Measurements from ENCODE around the gene B4GALNT3.
A peak's percentile ranks its signal among the peaks of the same experiment; 100 is the strongest.

The B4GALNT3 gene

DNA sequence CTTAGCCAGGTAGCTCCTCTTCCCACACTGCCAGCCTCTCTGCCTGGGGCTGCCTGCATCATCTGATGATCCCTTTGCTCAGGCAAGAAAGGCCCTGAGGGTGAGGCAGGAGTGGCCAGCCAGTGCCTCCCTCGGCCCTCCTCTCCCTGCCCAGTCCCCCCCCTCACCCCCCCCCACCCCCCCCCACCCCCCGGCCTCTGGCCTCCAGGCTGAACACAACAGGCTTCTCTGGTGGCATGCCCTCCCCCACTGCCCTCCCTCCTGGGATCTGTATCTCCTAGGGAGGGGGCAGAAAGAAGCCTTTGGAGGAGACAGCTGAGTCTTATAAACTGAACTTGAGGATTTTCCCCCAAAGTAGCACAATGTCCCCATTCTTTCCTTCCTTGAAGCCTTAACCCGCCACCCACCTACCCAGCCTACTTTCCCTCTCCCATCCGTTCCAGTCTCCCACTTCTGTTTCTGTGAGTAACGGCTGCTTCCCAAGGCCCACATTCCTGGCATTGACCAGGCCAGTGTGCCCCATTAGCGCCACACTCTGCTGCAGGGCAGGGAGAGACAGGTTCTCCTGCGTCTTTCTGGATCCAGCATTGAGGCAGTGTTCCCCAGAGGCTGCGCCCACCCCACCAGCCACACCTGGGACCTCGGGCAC is 82.1 kb downstream of the B4GALNT3 start:
- no peak for DNase-seq

DNA sequence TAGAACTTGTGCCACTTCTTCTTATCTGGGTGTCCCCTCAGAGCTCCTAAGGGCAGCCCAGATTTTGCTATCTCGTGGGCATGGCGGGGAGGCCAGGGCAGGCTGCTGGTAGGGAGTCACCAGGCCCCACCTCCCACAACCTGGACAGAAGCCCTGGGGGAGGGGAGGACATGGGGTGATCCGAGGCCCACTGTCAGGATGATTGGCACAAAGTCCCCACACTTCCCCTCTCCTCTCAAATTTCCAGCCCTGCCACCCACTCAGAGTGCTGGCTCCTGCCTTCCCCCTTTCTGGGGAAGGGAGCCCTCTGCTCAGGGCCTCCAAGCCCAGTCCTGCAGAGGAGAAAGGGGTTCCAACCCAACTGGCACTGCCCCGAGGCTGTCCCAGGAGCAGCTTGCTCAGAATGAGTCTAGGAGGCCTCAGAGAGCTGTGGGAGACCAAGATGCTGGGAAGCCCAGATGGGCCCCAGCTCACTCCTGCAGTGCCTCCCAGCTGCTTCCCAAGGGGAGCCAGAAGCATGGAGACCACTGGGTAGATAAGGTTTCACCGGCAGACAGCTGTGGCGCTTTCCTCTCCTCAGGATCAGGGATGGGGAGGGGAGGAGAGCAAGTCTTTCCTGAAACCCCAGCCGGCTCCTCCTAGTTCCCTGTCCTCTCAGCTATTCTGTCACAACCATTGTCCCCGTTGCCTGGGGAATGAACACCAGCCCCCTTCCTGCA is 82.8 kb downstream of the B4GALNT3 start:
- no peak for DNase-seq

DNA sequence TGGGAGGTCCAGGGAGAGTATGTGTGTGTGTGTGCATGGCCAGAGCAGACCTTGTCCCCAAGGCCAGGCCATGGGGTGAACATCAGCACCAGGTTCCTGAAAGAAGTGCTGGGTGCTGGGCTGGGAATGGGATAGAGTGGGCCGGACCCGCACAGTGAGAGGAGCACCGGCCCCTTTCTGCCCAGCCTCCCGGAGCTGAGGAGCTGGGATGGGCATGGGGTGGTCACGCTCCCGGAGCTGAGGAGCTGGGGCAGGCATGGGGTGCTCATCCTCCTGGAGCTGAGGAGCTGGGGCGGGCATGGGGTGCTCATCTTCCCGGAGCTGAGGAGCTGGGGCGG is 83.3 kb downstream of the B4GALNT3 start:
- DNase-seq: no peak

DNA sequence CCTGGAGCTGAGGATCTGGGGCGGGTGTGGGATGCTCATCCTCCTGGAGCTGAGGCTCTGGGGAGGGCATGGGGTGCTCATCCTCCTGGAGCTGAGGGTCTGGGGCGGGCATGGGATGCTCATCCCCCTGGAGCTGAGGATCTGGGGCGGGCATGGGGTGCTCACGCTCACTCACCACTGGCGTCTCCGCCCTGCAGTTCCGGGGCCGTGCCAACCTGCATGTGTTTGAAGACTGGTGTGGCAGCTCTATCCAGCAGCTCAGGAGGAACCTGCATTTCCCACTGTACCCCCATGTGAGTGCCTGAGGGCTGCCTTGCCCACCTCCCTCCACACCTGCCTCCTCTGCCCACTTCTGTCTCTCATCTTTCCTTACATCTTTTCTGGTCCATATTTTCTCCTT is 84.4 kb downstream of the B4GALNT3 start:
- DNase-seq: no peak

DNA sequence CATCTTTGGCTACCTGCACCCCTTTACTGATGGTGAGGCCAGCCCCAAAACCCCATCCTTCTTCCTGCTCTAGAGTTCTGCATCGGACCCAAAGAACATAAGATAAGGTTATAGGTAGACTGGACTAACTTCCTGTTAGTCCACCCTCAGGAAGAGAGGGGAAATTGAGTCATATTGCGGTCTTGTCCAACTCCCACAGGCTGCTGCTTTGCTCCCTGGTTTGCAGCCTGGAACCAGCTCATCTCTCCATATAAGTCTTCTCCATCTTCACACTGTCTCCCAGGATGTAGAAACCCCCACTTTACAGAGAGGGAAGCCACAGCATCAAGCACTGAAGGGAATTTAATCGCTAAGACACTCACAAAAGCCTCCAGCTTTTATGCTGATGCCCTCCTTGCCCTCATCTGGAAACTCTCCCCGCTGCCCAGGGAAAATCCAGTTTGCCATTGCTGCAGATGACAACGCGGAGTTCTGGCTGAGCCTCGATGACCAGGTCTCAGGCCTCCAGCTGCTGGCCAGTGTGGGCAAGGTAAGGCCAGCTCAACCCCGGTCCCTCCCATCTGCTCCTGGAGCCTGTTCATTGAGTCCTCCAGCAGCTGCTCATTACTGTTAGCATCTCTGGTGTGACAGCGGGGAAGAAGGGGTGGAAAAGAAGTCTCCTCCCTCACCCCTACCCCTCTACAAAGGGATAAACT is 85.3 kb downstream of the B4GALNT3 start:
- DNase-seq: no peak

DNA sequence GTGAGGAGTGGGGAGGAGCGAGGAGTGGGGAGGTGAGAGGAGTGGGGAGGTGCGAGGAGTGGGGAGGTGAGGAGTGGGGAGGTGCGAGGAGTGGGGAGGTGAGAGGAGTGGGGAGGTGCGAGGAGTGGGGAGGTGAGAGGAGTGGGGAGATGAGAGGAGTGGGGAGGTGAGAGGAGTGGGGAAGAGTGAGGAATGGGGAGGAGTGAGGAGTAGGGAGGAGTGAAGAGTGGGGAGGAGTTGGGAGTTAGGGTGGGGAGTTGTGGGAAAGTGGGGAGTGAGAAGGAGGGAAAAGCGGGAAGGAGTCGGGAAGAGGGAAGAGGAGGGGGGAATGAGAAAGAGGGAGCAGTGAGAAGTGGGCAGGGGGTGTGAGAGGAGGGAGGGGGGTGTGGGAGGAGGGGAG is 86.1 kb downstream of the B4GALNT3 start:
- no peak for DNase-seq

DNA sequence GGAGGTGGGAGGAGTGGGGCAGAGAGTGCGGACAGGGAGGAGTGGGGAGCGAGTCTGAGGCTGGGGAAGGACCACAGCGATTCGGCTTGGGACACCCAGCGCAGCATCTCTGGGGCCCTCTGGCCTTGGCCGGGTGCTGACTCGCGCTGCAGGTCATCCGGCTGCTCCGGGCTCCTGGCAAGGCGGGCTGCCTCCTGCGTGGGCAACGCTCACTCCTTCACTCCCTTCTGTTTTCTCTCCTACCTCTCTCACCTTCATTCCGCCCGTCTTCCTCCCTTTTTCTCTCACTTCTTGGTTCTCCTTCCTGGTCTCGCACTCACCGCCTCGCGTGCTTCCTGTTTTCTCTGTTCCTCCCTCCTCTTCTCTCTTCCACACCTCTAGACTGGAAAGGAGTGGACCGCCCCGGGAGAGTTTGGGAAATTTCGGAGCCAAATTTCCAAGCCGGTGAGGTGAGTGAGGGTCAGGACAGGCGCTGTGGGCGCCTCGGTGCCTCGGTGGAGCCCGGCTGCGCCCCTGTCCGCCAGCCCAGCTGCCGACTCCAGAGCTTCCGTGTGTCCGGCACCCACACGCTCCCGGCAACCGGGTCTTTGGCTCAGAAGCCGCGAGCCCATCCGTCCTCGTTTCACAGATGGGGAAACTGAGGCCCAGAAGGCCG is 86.7 kb downstream of the B4GALNT3 start:
- DNase-seq: no peak

DNA sequence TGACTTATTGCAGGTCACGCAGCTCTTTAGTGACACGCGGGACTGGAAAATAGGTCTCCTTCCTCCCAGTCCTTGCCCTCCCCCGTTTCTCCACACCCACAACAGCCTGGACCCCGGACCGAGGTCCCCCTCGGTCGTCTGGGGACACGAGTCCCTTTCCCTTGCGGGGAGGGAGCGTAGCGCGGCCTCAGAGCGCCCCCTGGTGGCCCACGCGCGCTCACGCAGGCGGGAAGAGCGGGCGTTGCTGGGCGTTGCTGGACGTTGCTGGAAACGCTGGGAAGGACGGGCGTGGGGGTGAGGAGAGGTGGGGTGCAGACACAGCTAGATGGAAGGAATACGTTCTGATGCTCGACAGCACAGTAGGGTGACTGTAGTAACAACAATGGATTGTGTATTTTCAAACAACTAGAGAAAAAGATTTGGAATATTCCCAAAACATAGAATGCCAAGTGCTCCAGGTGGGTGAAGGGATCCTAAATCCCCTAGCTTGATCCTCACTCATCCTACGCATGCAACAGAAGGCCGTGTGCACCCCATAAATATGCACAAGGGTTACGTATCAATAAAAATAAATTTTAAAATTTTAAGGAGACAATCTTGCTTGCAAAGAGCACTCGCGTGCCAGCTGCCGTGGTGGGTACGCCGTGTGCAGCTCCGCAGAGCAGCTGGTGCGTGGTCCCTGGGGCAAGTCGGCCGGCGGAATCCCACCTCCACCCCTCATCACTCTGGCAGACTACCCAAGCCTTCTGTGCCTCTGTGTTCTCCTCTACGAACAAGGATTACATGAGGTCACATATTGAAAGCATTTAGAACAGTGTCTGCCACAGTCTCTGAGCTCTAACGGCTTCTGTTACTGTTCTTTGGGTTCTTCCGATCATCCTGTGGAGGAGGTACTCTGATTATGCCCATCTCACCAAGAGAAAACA is 87.4 kb downstream of the B4GALNT3 start:
- DNase-seq: peak; percentile 20

DNA sequence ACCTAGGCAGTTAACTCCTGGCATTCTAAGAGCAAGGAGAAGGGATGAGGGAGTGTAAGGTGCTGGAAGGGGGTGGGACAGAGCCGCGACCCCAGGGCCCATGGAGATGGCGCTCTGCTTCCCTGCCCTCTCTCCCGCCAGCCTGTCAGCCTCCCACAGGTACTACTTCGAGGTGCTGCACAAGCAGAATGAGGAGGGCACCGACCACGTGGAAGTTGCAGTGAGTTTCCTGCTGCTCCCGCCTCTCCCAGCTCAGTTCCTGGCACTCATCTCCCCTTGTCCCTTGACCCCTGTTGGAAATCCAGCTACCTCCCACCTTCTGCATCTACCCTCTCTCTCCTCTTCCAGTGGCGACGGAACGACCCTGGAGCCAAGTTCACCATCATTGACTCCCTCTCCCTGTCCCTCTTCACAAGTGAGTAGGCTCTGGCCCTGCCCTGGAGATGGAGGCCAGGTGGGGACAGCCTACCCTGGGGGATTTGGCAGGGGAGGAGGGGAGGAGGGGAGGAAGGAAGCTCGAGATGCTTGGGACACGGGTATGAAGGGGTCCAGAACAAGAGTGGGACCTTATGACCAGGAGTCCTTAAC is 88.2 kb downstream of the B4GALNT3 start:
- DNase-seq: no peak

DNA sequence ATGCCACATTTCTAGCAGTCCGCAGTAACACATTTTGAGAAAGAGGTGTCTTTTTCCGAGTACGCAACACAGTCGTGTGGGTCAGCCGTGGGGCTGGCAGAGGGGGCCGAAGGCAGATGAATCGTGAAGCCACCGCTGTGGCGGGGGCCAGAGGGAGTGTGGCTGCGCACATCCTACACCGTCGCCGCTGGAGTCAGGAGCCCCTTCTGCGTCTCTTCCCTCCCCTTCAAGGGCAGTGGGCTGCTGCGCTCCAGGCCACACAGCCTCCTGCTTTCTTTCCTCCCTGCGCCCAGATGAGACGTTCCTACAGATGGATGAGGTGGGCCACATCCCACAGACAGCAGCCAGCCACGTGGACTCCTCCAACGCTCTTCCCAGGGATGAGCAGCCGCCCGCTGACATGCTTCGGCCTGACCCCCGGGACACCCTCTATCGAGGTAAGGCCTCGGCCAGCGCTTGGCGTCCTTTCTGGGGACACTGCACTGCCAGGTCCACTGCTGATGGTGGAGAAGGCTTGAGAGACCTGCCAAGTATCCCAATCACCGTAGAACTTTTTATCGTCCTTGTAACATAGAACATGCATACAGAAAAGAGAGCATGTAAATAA is 89.8 kb downstream of the B4GALNT3 start:
- no peak for DNase-seq

DNA sequence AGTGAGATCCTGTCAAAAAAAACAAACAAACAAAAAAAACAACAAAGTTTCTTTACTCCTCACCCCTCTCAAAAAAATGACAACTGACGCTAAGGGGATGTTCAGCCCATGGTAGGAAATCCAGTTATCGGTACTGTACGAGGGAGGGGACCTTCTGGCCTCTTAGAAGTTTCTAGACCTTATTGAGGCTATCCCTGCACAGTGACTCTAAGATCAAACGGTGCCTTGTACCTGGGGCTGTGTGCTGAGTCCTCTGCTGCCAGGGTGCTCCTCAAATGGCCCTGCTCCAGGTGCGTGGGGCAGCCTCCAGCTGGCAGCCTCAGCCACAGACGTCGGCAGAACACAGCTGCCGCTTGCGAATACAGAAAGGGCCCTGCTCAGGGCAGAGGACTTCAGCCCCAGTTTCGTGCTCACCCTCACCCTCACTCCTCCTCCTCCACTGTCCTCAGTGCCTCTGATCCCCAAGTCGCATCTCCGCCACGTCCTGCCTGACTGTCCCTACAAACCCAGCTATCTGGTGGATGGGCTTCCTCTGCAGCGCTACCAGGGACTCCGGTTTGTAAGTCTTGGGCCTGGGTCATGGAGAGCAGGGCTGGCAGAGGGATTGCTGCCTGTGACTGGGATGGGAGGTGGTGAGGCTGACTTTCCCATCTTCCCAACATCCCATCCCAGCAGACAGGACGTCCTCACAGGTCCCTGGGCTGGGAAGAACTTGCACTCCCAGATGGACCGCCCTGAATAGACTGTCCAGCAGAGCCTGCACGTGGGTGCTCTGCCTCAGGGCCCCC is 90.9 kb downstream of the B4GALNT3 start:
- no peak for DNase-seq

DNA sequence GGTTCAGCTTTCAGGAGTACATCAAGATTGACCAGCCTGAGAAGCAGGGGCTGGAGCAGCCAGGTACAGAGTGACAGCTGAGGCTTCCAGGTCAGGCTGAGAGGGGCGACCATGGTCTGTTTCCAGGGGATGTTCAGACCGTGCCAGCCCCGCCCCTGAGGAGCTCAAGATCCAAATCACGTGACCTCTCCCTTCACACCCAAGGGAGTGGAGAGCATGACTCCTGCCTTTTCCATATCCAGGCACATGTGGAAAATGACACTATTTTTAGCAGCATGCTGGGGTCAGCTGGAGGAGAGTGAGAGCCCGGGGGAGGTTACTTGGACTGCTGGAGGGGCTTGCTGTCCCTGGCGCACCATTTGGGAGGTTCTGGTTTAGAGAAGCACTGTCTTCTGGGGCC is 92.7 kb downstream of the B4GALNT3 start:
- no peak for DNase-seq

DNA sequence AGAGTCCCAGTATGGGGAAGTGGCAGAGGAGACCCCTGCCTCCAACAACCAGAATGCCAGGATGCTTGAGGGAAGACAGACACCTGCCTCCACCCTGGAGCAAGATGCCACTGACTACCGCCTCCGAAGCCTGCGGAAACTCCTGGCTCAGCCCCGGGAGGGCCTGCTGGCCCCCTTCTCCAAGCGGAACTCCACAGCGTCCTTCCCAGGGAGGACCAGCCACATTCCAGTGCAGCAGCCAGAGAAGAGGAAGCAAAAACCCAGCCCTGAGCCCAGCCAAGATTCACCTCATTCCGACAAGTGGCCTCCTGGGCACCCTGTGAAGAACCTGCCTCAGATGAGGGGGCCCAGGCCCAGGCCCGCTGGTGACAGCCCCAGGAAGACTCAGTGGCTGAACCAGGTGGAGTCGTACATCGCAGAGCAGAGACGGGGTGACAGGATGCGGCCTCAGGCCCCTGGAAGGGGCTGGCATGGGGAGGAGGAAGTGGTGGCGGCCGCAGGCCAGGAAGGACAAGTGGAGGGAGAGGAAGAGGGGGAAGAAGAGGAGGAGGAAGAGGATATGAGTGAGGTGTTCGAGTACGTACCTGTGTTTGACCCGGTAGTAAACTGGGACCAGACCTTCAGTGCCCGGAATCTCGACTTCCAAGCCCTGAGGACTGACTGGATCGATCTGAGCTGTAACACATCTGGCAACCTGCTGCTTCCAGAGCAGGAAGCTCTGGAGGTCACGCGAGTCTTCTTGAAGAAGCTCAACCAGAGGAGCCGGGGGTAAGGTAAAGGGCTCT is 93.7 kb downstream of the B4GALNT3 start:
- DNase-seq: no peak

DNA sequence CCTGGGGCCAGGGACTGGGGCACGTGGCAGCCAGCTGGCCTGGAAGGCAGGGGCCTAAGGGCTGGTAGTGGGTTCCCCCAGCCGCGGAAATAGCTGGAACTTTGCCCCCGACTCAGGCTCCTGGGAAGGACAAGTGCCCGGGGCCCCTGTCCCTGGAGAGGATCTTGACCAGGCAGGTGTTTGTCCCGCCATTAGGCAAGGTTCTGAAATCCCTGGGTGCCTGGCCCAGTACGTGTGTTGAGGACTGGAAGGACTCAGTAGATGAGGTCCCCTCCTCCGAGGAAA is 94.2 kb downstream of the B4GALNT3 start:
- no peak for DNase-seq

DNA sequence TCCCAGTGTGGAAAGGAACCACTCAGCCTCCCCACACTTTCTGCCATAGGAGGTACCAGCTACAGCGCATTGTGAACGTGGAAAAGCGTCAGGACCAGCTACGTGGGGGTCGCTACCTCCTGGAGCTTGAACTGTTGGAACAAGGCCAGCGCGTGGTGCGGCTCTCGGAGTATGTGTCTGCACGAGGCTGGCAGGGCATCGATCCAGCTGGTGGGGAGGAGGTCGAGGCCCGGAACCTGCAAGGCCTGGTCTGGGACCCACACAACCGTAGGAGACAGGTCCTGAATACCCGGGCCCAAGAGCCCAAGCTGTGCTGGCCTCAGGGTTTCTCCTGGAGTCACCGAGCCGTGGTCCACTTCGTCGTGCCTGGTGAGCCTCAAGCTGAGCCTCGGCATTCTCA is 96.8 kb downstream of the B4GALNT3 start:
- no peak for DNase-seq

DNA sequence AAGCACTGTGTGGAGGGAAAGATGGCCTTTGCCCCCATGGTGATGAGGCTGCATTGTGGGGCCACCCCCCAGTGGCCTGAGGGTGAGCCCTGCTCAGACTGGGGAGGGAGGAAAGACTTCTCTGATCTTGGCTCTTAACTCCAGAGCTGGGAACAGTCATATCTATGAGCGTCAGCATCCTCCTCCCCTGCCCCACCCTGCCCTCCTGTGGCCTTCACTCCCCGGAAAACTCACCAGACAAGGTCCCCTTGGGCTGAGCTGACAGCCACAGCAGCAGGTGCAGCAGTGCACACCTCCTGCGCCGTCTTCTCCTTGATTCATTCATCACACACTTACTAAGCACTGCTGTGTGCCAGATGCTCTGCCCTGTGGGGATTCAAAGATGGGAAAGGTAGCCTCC is 98.8 kb downstream of the B4GALNT3 start:
- DNase-seq: no peak

DNA sequence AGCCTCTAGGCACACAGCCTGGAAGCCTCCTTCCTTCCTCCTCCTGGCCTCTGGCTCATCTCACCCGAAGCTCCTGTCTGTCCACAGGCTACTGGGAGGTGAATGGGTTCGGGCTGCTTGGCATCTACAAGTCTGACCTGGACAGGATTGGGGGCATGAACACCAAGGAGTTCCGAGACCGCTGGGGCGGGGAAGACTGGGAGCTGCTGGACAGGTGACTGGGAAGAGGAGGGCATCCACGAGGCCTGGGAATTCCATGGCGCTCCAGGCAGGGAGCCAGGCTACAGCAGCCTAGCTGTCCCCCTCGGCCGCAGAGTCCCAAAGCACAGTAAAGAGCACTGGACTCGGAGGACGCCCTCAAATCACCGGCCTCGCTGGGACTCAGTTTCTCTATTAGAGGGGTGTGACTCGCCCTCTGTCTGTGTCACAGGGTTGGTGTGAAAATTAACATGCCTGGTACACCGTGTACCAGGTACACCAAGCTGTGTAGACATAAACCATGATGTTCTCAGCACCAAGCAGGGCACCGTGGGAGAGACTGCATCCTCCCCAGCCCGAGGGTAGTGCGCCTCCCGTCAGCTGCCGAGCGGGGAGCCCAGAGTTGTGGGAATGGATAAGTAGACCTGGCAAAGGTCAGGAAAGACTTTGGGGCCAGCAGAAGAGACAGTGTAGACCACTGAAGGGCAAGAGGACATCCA is 99.6 kb downstream of the B4GALNT3 start:
- no peak for DNase-seq

DNA sequence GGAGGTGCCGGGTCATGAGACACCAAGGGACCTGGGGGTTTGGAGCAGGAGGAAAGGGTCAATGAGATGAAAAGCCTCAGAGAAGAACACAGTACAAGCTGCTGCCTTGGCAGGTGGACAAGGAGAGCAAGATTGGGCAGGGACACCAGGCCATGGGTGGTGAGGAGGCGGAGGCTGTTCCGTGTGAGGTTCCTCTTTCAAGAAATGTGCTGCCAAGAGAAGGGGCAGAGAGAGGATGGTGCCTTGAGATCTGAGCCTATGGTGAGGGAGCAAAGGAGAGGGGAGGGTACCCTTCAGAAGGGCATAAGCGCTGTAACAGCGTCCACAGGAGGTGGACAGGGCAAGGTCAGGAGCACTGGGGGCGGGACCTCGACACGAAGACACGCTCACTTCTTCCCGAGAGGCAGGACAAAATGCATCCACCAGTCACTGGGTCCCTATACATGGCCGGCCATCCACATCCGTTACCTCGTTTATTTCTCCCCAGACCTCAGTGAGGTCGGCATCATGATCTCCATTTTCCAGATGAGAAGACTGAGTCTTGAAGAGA is 100.2 kb downstream of the B4GALNT3 start:
- no peak for DNase-seq

DNA sequence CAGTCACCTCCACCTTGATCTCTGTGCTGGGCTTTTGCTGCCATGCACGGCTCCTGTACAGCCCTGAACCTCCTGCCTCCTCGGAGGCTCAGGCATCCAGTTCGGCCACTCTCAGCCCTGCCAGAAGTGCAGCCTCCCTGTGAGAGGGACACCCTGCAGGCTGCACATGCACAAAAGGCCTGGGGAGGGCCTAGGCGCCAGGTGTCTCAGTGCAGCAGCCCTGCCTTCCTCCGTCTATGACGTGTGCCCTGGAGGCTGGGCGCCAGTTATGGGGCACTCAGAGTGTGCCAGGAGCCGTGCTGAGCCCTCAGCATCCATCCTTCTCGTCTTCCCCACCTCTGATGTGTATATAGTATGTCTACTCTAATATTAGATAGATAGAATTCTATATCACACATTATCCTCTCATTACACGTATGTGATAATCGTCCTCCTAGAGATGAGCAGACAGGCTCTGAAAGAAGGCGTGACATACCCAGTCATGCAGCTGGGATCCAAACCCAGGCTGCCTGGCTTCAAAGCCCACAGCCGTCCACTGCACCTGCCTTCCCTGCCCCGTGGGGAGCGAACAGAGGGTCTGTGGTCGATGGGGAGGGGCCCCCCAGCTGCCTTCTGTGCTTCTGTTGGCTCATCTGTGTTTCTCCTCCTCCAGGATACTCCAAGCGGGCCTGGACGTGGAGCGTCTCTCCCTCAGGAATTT is 101.1 kb downstream of the B4GALNT3 start:
- DNase-seq: peak; percentile 77
